HG03469 (cell line): ENCODE measurements around the gene CUEDC2.
A peak's percentile ranks its signal among the peaks of the same experiment; 100 is the strongest.
"Not testable (repeated sequence)": the region's sequence is repeated elsewhere in the genome, so short reads cannot be mapped to it uniquely, and the experiment has no call there.

Experiments used
- ATAC-seq: cut with Tn5 transposase; IDR thresholded peaks from one replicate; pipeline ENCODE4 v1.9.1; 2021; ENCODE audit warnings: mild to moderate bottlenecking, moderate library complexity, moderate number of reproducible peaks; ENCODE audit not compliant: unreplicated experiment

The CUEDC2 gene

DNA sequence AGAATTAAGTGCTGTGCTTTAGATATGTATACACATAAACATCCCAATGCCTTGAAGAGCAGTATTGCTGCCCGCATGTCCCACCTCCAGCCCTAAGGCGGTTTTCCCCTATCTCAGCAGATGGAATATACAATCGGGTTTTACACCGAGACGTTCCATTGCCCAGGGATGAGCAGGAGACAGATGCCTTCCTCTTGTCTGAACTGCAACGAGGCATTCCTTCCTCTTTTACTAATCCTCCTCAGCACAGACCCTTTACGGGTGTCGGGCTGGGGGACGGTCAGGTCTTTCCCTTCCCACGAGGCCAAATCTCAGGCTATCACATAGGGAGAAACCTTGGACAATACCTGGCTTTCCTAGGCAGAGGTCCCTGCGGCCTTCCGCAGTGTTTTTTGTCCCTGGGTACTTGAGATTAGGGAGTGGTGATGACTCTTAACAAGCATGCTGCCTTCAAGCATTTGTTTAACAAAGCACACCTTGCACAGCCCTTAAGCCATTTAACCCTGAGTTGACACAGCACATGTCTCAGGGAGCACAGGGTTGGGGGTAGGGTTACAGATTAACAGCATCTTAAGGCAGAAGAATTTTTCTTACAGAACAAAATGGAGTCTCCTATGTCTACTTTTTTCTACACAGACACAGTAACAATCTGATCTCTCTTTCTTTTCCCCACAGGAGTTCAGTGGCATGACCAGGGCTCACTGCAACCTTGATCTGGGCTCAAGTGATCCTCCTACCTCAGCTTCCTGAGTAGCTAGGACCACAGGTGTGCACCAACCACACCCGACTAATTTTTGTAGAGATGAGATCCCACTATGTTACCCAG is 22.5 kb upstream of the CUEDC2 start:
- not testable (repeated sequence) for ATAC-seq

DNA sequence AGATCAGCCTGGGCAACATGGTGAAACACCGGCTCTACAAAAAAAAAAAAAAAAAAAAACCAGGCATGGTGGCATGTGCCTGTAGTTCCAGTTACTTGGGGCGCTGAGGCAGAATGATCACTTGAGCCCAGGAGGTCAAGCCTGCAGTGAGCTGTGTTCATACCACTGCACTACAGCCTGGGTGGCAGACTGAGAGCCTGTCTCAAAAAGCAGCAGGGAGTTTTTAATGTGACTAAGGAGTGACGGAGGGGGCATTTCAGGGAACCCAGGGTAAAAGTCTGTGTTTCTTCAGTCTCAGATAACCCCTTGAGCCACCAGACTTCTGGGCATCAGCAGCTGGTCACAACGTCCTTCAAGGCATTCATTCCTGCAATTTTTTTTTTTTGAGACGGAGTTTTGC is 21.1 kb upstream of the CUEDC2 start:
- no peak for ATAC-seq

DNA sequence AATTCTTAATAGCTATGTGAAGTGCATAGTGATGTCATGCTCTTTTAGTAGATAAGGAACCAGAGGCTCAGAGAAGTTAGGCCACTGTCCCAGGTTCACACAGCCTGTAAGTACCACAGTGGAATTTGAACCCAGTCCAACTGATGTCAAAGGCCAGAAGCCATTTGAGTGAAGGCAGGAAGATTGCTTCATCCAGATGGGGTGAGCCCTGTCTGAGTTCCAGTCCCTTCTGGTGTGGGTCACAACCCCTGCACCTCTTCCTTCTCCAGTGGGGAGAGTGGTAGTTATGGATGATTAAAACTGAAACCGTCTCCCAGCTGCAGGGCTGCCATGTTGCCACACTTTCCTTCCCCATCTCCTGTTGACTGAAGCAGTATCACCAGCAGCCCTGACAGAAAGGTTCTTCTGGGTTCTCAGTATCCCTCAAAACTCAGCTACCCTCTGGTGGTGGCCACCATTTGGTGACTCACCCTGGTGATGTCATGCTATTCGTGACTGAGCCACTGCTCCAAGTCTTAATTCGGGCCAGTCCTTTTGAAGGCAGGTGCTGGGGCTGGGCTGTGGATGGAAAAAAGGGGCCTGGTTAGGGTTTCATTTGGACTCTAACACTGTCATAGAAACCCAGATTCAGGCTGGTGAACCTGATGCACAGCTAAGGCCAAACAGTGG is 20.4 kb upstream of the CUEDC2 start:
- no peak for ATAC-seq

DNA sequence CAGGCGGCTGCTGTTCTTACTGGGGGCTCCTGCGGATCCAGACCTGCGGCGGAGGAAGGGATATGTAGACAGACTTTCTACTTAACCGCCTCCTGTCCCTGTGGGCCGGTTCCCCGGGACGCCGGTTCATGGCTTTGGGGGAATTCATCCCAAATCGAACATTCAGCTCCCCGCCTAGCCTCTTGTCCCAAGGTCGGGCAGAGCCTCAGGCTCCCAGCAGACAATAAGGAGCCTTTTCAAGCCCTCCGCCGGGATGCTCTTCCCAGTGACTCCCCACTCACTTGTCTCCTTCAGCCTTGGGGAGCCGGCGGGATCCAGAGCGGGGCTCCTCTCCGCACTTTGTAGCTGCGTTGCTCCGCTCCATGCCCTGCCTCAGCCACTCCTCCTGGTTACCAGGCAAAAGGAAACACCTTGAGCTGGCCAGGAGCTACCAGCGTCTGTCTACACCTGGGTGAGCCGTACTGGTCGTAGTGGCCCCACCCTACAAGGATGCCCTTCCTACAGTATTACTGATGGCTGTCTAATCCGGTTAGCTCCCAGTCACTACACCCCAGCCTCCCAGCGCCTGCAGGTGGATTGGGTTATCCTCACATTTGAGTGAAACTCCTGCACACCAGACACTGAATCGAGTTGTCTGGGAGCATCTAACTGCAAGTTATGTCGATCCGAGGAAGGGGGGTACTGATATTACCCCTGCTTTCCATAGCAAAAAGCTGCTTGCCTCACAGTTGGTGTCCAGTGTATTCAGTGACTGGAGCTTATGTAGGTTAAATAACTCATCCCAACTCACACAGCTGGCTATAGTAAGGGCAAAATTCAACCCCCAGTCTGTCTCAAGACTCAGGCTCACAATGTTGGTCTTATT is 19.0 kb upstream of the CUEDC2 start, which contains the start of gene C10orf95:
Gene C10orf95, minus strand, starts transcription at position 439 of the 865 bp plus-strand sequence. CDS start 450 bp downstream, outside the sequence.
- no peak for ATAC-seq

DNA sequence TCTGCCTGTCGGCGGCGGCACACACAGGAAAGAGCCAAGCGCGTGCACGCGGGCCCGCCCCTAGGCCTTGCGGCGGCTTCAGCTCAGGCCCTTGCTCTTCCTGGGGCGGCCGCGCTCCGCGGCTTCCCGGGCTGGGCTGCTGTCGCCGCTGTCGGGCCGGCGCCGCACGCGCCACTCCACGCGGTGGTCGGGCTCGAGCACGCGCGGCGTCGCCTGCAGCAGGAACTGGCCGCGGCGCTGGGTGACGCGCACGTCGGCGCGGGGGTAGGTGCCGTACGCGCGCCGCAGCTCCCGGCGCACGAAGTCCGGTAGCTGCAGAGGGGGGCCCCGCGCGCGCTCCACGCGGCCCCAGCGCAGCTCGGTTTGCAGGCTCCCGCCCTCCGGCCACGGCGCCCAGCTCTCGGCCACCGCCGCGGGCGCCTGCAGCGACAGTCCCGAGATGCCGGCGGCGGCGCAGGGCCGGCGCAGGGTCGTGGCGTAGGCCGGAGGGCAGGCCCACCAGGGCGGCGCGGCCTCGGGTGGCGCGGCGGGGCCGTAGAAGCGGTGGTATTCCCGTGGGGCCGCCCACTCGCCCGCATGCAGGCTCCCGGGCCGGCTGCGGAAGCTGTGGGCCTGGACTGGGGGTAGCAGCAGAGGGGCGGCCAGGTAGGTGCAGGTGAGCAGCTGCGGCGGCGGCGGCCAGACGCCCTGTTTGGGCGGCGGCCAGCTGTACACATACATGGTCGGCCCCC is 18.2 kb upstream of the CUEDC2 start:
- ATAC-seq, result peak; percentile 84

DNA sequence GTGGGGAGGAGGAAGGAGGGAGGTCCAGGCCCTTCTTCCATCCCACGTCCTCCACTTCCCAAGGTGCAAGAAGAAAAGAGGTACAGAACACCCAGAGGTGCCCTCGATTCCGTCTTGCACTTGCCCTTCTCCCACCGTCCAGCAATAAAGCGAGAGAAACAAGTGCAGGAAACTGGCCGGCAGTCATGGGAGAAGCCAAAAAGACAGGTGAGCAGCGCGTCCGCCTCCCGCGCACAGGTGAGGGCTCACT is 17.7 kb upstream of the CUEDC2 start:
- ATAC-seq, result no peak

DNA sequence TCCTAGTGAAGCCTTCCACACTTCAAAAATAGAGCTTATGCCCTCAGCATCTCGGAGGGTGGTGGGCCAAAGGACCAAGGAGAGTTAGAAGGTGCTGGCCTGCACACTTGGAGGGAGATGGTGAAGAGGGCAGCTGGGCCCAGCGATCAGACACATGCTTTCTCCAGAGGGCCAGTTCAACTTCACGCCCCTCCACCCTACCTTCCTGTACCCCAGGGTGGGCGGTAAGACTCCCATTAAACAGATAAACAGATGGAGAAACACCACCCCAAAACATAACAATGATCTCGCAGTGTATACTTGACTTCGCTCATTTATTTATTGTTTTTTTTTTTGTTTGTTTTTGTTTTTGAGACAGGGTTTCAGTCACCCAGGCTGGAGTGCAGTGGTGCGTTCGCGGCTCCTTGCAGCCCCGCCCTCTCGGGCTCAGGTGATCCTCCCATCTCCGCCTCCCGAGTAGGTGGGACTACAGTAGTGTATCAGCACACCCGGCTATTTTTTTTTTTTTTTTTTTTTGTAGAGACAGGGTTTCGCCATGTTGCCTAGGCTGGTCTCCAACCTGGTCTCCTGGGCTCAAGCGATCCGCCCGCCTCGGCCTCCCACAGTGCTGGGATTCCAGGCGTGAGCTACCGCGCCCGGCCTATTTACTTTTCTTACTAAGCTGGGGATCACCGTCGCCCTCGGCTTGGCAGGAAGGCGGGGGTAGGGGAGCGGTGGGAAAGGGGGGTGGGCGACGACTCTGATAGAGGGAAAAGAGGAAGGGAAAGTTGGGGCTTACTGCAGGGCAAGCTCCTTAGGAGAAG is 17.1 kb upstream of the CUEDC2 start:
- no peak for ATAC-seq

DNA sequence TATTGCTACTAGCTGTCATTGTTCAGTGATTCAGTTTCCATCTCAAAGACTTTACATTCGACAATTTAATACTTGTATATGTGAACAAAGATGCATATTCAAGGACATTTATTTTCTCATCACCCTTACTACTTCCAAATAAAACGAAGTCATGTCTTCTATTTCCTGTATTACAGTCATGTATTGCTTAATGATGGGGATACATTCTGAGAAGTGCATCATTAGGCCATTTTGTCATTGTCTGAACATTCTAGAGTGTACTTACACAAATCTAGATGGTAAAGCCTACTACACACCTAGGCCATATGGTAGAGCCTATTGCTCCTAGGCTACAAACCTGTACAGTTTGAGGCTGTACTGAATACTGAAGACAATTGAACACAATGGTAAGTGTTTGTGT is 12.5 kb upstream of the CUEDC2 start:
- ATAC-seq, result no peak

DNA sequence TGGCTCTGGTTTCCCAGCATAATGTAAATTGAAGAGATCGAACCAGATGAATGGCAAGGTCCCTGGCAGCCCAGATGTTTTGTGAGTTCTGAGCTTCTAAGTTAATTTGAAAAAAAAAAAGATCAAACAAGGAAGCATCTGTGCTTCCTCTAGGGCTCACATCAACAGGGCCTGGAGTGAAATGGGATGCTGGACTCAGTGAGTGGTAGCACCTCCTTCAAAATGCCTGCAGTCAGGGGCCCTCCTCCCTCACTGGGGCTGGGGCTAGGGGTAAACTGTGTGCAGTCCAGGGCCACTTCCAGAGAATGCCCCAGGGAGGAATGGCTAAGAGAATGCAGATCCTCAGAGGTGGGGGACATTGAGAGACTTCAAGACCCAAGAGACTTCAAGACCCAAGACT is 6.0 kb upstream of the CUEDC2 start:
- no peak for ATAC-seq

DNA sequence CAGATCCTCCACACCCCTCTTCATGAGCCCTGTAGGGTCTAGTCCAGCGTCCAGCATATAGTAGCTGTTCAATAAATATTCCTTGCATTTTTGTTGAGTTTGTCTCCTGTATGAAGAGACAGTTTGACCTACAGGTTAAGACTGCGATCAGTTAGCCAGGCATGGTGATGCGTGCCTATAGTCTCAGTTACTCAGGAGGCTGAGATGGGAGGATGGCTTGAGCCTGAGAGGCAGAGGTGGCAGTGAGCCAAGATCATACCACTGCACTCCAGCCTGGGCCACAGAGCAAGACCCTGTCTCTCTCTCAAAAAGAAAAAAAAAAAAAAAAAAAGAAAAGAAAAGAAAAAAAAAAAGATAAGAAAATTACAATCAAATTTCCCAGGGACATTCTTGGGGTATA is 5.1 kb upstream of the CUEDC2 start:
- no peak for ATAC-seq

DNA sequence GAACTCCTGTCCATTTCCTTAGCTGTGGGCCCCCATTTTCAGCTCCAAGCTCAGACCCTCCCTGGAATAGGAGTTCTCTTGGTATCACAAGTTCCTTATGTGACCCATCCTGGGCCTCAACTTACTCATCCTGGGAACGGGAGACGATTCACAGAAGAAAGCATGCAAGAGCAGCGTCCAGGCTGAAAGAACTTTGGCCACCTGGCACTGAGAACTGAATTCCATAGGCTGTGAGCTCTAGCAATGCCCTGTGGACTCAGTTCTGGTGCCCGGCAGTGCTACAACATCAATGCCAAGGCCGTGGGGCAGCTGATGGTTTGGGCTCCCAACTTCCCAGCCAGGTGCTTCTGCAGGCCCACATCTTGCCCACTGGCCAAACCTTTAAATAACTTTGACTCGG is 3.9 kb upstream of the CUEDC2 start:
- ATAC-seq, result no peak

DNA sequence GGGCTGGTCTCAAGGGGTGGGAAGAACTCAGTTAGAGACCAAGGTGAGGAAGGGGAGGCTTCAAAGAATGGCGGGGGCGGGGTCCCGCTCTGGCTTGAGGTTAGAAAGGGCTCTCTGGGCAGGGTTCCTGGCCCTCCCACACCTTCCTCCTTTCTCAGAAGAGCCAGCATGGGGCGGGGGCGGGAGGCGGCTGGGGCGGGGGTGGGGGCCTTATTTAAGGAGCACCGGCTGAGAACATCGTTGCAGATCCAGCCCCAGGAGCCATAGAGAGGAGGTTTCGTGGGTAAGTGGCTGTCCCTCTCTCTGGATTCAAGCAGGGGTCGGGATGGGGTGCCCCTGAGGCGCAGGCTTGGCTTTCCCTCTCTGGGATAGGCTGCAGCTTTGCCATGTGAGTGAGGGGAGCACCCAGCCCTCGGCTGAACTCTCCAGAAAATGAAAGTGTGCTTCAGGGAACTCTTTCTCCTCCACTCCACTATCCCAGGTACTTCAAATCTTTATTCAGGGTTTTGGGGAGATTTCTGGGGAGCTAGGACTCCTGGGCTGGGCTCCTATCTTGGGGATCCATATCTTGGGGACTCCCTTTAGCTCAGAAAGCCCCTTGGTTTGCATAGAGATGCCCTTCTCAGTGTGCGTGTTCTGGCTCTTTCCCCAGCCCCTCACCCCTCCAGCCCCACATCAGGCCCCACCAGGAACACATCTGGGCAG is 3.3 kb upstream of the CUEDC2 start:
- no peak for ATAC-seq

DNA sequence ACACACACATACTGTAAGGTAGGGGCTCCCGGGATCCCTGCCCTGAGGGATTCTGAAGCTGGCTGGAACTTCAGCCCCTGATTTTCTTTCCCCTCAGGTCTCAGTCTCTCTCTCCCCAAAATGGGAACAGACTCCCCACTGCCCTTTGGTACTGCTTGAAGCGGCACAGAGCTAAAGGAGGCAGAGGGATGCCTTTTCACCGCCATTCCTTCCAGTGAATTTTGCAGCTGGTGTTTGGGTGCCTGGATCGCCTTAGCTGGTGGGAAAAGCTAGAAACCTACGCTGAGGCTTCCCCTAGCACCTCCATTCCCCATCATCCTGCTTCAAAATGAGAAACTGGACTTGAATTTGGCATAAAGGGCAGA is 2.7 kb upstream of the CUEDC2 start:
- ATAC-seq, result no peak

DNA sequence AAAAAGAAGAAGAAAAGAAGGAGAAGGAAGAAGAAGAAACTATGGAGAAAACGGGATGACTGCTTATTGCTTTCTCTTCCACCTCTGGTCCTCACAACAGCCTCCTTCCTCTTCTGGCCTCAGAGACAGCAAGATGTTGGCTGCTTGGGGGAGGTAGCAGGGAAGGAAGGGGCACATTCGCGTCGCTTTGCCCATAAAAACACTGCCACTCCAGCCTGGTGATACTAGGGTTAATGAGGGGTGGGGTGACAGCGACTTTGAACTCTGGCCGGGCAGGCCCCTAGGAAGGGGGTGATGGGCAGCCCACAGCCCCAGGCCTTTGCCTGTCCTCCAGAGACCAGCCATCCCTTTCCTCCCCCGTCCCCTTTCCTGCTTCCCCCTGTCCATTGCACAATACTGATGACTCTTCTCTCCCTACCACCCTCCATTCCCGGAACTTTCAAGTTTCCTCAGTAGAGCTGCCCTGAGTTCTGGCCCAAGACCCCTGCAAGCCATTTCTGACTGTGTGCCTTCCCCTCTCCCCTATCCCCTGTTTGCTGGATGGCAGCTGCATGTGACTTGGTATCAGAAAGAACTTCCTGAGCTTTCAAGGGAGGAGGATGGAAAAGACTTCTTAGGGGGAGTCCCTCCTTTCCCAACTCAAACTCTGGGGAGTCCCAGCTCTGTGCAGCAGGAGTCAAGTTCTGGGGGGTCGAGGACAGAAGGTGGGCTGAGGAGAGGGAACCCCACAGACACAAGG is 2.2 kb upstream of the CUEDC2 start:
- ATAC-seq, result no peak

DNA sequence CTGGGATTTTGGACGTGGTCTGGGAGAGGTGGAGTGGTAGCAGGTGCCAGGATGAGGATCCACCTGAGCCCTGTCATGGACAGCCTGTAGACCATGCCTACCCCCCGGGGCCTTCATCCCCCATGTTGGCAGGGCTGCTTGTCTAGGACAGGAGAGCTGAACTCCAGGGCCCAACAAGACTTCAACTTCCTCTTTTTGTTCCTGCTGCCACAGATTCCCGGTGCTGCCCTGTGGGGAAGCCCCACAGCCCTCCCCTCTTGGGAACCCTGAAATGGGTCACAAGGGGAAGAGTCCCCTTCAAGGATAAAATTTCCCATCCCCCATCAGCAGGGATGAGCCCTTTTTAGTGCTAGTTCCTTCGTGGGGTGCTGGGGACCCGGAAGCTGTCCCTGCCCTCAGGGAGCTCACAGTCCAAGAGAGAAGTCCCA is 1.3 kb upstream of the CUEDC2 start:
- ATAC-seq, result no peak

DNA sequence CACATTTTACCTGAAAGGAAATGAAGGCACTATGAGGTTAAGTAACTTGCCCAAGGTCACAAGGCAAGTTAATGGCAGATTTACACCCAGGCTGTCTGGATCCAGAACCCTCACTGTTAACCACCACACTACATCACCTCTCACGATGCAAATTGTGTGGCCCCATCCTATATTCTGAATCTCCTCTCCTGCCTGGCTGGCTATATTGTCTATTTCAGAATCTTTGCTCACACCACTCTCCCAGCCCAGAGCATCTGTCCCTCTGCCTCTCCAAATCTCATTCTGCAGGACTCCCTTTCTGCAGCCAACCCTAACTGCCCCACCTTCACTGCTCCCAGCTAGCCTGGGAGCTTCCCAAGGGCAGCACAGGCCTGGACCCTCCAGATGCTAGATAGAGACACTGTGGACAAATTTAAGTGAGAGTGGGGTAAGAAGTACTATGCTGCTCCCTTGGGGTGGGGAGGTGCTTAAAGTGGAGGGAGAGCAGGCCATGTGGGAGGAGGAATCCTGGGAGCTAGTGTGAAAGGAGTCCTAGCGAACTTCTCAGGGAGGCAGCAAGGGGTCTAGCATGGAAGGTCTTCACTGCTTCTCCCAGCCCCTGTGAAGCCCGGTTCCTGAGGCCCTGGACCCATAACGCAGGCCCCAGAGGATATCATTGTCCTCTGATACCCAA is 786 bp downstream of the CUEDC2 start:
- ATAC-seq, result no peak

DNA sequence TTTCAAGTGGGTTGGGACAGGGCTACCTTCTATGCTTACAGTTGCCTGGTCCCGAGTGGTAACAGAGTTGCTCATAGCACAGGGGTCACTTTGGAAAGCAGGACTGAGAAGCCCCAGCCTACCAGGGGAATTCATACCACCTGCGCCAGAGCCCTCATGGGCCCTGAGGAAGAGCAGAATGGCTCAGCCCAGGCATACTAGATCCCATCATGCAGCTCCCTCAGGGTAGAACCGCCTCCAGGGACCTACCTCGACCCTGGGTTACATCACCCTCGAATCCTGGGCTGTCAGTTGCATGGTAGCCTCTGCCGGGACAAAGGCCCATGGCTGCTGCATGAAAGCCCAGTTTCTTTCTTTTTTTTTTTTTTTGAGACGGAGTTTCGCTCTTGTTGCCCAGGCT is 2.9 kb downstream of the CUEDC2 start:
- ATAC-seq, result no peak

DNA sequence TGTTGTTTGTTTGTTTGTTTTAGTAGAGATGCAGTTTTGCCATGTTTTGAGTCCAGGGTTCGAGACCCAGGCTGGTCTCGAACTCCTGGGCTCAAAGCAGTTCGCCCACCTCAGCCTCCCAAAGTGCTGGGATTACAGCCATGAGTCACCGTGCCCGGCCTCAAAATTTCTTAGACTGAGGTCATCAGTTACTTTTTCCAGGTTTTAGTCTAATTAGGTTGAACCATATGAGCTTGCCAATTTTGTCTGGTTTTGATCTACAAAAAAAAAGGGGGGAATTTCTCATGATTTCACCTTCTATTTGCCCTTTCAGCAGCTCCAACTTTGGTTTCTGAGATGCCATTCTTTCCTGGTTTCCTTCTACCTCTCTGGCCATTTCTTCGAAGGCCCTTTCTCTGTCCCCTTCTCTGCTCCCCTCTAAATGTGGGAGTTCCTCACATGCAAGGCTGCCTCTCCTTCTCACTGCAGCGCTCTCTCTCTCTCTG is 5.5 kb downstream of the CUEDC2 start:
- no peak for ATAC-seq
